Left colon (tissue), 2 donors: ENCODE measurements around the gene RAI14. TPM values are rescaled to one million over a fixed set of nuclear protein-coding genes. Genes with fewer than 3 reads are reported as not detected.
A peak's percentile ranks its signal among the peaks of the same experiment; 100 is the strongest.

Source experiments
- ATAC-seq: fragments of 200-7000 bp; cut with Tn5 transposase; one replicate; pipeline ENCODE4 v1.9.1; 2020; ENCODE audit warnings: mild to moderate bottlenecking, moderate library complexity
- DNase-seq, 2 donors: peaks; one replicate each; pipeline ENCODE4 v3.0.0-alpha.2; 2020
- intact Hi-C, 2 donors: fragments of 100-400 bp; cut with DNase I in 1 of 2; cut with micrococcal nuclease in 1 of 2; formaldehyde crosslinking; loops; one replicate each; pipeline versions ENCODE4 v1.11.2 to v1.14.0; 2022; cut with DNase I, micrococcal nuclease
- total RNA-seq, 2 donors: library from RNA; stranded (reverse); fragmentation: NEBNext Ultra II Directional; extraction: Animal tissue kit (Norgen Biotek cat#: 25700); gene quantifications; one replicate each; pipeline ENCODE4 v1.2.1, GENCODE V29; 2021
- donor health status: DM: no; HTN: no; CAD: no.
- donor health status: DM: yes; HTN: yes; CAD: no.

RAI14 gene
- total RNA-seq, 2 donors from 2014 or later, result 11.3 to 32.2 TPM

DNA sequence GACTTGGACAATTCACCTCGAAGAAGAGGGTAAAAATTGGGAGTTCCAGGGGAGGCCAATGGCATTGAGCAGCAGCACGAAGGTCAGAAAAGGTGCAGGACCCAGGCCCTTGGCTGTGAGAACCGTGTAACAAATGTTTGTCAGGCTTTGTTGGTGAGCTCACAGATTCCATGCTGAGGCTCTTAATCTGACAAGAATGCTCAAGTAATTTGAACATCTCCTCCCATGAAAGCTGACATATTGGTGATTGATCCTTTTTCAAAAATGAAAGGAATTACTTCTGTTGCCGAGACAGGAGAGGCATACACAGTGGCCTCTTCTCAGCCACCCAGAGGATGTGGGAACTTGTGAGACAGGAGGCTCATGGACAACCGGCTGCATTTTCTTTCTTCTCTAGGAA lies 11.6 kb downstream of the RAI14 start:
- ATAC-seq (no peak), DNase-seq (no peak)
- intact Hi-C loops, result no loop called here

DNA sequence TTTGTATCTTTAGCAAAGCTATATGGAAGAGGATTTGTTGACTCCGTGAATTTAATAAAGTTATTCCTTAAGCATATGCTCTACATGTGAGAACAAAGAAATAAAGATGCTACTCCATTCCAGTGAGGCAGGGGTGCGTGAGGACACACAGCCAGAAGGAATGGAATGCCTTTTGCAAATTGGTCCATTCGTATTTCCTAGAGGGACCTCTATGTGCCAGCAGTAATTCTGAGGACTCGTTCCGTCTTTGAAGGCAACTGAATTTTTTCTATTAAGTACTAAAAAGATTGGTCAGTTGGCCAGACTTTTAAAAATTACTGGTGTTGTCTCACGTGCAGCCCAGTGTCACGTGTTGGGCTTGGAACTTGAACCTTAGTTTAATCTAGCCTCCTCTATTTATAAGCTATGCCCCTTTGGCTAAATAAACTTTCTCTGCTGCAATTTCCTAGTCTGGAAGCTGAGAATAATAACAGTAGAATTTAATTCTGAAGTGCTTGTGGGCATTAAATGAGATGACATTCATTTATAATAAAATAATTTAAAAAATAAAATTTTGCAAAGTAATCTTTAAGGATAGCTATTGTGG lies 13.9 kb downstream of the RAI14 start:
- intact Hi-C loops, result no loop called here
- DNase-seq (no peak), ATAC-seq (no peak)

DNA sequence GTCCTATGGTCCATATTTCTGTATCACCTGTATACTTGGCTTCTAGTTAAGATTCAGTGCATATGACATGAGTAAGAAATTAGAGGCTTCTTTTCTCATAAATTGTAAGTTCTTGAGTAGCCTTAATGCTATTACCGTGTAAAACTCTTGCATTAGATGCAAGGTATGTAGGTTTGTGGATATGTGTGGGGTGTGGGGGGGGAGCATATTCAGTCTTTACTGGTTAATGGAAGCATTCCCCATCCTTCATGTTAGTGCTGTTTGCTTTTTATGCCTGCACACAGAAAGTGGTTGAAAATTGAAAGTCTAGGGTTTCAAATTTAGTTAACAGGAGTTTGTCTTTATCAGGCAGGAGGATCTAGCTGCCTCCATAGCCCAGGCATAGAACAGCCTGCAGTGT lies 16.1 kb downstream of the RAI14 start:
- DNase-seq (no peak), ATAC-seq (no peak)
- intact Hi-C loops, result no loop called here

DNA sequence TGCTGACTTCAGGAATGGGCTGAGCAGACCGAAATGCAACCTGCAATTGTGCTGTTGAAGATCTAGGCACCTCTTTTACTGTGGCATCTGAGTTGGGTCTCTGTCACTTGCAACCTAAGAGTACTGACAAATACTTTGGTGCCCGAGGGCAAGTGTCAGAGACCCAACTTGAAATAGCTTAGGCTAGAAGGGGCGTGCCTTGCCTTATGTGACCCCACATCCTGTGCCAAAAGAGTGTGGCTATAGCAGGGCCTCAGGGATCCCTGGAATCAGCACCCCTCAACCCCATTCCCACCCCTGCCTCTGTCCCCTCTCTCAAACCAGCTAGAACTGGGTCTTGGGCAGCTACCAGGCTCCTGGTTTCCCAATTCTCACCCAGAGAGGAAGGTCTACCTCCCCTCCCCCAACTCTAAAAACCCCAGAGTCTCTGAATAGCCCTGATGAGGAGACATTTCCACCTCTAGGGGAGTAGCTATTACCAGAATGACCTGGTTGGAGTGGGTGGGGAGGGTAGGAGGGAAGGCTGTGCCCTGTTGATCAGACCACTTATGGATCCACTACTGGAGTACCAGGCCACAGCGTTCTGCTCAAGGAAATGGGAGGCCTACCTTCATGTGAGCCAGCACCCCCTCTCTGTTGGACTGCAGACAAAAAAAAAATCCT lies 17.5 kb downstream of the RAI14 start:
- ATAC-seq, result no peak
- intact Hi-C loops, result no loop called here
- DNase-seq, result no peak

DNA sequence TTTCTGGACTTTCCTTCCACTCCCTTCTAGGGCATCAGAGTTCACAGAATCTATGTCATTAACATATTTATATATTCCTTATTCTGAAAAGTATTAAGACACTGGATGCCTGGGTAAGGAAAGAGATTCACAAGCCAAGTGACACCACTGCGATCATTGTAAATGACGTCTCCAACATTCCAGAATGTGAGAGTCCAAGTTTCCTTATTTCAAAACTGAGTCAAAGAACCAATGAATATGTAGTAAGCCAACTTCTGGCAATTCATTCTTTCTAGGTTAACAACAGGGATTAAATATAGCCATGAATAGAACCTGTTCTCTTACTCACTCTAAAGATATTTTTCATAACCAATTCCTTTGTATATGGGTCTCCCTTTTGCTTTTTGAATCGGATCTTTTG lies 18.1 kb downstream of the RAI14 start:
- DNase-seq, result no peak
- ATAC-seq, result no peak
- intact Hi-C loops, result no loop called here

DNA sequence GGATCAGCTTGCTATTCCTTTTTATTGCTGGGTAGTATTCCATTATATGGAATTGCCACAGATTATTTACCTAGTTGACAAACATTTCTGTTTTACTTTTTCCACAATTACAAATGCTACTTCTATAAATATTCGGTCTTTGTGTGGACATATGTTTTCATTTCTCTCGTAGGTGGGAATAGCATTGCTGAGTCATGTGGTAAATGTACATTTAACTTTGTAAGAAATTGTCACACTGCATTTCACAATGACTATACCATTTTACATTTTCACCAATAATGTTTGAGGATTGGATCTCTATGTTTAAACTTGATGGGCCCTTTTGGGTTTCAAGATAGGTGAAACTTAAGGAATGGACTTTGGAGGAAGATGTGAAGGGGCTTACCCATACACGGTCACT lies 19.7 kb downstream of the RAI14 start:
- no peak for ATAC-seq
- intact Hi-C loops, result no loop called here
- no peak for DNase-seq

DNA sequence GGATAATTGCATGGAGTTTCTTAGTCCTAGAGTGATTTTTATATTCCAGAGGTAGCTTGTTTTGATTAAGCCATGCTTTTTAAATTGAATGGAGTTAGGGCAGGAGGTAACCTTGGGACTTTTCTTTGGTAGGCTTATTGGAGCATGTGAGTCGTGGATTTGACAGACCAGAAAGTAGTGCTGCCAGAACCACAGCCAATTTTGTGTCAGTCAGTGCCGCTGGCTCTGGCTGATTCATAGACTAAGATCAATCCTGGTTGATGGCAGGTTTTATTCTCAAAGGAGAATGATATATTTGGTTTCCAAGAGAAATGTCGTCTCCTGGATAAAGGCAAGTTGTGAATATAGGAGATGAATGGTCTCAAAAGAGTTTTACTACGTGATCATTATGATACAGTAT lies 20.3 kb downstream of the RAI14 start:
- ATAC-seq (no peak), DNase-seq (no peak)
- intact Hi-C loops, result no loop called here

DNA sequence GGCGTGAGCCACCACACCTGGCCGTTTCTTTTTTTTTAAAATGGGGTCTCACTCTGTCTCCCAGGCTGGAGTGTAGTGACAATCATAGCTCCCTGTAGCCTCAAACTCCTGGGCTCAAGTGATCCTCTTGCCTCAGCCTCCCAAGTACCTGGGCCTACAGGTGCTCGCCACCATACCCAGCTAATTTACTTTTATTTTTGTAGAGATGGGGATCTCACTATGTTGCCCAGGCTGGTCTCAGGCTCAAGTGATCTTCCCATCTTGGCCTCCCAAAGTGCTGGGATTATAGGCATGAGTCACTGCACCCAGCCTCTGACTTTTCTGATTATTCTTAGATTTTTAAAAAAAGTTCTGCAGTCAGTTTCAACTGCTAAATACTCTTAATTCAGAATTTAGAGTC lies 21.3 kb downstream of the RAI14 start:
- no peak for ATAC-seq
- no peak for DNase-seq
- intact Hi-C loops, result no loop called here

DNA sequence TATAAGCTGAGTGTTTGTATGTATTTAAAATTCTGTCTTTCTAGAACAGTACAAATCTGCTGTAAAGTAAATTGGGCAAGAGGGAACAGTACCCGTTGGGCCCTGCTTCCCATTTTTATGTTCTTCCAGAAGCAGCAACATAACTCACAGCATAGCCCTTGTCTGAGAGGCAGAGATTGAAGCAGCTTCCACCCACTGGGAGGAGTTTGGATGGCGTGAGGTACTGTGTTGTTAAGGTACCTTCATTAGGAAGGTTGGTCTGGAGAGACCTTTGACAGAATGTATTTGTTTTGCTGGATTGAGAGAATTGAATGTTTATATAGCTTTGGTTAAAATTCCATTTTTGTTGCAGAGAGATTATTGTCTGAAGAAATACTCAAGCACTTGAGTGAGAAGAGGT lies 24.8 kb downstream of the RAI14 start:
- intact Hi-C loops, result no loop called here
- ATAC-seq, result no peak
- no peak for DNase-seq

DNA sequence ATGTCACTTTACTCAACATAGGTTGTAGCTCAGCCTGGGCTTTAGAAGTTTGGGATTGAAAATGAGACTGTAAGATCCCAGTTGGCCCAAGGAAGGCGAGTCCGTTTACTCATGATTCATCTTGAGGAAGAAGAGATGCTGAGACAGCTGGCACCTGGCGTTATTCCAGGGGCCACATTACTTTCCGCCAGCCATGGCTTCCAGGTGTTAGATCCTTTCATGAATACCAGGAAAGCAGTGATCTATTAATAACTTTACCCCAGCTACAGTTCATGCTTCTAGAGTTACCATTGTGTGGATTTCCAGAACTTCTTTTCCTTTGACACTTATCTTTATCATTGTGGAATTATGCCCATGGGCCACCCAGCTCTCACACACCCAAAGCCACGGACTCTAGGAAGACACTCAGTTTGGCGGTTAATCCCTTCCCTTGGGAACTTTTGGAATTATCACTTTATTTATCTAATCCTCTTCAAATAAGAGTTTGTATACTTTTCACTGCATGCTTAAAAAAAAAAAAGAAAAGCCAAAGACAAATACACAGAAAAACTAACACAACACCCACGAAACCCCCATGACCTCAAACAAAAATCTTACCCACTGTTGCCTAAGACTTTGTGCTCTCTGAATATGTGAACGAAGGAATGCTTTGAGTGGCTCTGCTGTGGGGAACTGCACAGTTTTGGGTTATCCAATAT lies 26.9 kb downstream of the RAI14 start:
- DNase-seq (peak in 1 of 2 donors; percentile 35), ATAC-seq (no peak)
- intact Hi-C loops, result no loop called here

DNA sequence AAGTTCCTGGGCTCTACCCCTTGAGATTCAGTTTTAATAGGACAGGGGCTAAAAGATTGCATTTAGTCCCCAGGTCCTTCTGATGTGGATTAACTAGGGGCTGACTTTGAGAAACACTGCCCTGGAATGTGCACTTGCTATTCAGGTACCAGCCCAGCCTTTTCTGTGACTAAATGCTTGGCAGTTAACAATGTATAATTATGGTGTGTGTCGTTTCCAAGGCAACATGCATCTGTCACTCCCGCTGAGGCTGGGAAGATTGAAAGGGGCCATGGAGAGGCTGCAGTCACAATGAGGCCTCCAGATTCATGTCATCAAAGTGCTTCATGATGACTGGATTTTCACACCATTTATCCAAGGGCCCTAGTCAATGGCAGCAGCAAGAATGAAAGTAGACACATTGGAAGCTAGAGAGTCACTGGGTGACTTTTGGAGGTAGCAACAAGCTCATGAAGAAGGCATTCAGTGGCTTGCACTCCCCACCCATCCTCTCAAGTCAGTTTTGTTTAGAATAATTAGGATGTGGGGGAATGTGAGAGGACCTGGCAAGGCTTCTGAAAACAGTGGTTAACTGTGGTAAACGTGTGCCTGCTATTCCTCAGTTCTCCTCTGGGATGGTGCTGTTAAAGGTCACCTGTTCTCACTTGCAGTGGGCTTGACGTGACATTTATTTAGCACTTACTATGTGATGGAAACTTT lies 28.3 kb downstream of the RAI14 start:
- intact Hi-C loops, result no loop called here
- no peak for DNase-seq
- no peak for ATAC-seq

DNA sequence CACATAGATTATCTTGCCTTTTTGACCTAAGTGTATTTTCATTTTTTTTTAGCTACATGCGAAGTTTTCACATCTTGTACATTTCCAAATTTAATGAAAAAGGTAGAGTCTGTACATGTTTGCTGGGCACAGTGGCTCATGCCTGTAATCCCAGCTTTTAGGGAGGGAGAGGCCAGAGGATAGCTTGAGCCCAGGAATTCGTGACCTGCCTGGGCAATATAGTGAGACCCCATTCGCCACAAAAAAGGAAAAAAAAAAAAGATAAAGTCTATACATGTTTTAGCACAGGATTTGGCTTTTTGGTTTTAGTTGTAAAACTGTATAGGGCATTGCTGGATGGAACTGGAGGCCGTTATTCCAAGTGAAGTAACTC lies 28.8 kb downstream of the RAI14 start:
- DNase-seq (no peak), ATAC-seq (no peak)
- intact Hi-C loops, result no loop called here

DNA sequence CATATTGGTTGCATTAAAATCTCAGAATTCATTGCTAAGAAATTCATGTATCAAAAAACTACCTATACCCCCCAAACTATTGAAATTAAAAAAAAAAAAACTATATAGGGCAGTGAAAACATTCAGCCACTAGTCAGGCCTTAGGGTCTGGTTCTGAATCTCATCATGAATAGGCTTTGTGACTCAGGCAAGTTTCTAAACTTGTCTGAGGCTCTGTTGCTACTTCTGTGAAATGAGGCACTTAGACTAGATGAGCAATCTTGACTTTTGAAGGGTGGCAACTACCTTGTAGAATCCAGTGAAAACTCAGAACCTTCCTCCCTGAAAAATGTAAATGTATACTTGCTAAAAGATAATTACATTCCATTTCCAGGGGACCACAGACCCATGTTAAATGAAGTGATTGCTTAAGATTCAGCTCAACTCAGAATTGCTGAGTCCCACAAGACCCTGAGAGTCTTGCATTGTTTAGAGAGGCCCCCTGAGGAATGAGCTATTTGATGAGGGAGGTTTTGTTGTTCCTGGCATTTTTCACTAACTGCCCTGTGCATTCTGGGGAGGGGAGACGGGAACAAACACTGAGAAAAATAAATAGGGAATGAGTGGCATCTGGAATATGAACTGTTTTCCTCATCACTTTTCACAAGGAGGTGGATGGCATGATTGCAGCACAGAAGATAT lies 29.5 kb downstream of the RAI14 start:
- intact Hi-C loops, result no loop called here
- DNase-seq, result no peak

DNA sequence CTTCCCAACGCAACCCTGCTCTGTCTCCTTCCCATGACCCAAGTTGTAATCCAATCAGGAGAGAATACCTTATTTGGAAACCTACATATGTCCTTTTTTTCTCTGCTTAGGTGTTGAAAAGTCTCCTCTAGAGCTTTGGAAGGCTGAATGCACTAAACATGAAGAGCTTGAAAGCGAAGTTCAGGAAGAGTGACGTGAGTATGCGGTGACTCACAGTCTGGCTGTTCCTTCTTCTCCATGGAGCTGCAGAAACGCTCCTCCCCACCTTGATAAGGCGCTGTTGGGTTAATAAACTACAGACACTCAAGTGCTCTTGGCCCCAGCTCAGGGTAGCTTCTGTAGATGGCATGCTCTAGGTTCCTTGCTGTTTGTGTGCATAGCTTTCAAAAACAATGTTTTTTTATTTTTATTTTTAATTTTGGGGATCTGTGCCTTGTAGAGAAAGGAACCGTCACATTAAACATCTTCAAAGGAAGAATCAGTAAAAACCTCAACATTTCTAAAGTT lies 30.7 kb downstream of the RAI14 start:
- ATAC-seq (peak; percentile 99), DNase-seq (peak; percentile 72 to 90)
- intact Hi-C loops, result no loop called here

More for the DNA sequence above, 29.5 kb downstream of the RAI14 start:
- ATAC-seq, result no peak

DNA sequence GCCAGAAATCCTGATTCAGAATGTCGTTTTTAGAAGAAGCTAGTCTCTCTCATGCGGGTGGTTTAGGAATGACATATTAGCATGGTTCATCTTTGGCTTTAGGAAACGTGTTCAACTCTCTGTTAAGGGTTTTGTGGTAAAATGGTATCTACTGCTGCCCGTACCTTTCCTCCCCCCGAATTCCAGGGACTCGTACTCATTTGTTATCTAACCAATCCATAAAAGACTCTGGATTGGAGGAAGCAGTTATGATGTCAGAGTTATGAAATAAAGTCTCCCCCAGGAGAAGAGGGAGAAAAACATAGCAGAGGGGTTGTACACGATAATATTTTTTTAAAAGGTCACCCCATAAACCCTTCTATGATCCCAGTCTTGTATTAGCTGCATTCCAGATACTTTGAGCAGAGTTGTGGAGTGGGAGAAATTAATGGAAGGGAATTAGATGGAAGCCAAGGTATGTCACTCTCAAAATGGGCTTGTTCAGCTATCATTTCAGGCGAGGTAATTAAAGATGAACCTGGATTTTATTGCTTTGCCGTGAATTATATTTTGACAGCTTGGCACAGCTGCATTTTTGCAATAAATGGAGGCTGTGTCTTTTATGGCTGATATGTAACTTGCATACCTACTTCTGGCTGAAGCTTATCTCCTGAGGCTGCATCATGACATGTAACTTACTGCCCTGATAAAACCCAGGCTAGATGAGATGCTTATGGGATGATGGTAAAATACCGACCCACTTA lies 31.3 kb downstream of the RAI14 start:
- DNase-seq, result no peak
- peak; percentile 71 for ATAC-seq
- intact Hi-C loops, result no loop called here

DNA sequence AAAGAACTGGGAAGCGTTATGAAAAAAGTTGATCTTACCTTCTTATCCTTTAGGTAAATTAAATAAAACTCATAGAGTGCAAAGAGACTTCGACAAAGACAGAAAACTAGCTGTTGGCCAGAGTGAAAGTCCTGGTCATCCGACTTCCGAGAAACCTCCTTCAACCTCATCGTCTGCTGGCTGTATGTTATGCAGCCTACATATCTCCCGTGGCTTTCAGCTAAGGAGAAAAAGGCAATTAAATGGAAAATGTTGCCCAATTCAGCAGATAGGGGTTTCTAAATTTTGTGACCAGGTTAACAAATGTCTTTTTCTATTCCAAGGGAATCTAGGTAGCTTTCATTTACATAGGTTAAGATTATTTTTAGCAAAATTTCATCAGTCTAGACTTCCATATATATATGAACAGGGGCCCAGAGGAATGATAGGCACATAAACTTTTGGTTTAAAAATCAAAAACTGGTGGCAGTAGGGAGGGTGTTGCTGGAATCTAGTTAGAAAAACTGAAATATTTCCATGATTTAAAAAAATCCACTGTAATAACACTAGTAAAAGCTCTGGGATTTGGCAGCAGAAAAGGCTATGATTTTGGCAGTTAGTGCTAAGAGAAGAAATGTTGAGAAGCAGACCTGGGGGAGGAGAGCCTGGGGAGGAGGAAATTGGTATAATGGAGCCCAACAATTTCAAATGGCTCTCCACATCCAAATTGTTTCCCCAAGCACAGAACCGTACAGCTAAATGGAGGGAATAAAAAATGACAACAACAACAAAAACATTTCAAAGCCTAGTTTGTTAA lies 32.1 kb downstream of the RAI14 start:
- no peak for DNase-seq

DNA sequence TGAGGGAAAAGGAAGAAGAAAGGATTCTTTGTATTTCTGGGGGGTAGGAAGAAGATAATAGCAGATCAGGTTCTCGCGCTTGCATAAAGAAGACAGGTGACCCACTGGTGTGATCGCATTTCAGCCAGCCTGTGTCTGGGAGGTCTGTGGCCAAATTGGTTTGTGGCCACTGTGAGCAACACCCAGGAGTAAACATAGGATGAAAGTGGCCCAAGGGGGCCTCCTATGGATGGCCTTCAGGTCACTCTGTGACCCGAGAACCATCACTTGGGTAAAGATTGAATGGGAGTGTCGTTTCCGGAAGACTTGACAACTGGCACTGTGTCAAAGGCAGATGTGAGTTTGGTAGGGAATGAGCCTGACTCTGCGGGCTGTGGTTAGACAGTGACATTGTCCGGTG lies 34.2 kb downstream of the RAI14 start:
- ATAC-seq (no peak), DNase-seq (no peak)
- intact Hi-C loops, result no loop called here

More for the DNA sequence above, 32.1 kb downstream of the RAI14 start:
- ATAC-seq, result no peak
- intact Hi-C loops, result no loop called here

DNA sequence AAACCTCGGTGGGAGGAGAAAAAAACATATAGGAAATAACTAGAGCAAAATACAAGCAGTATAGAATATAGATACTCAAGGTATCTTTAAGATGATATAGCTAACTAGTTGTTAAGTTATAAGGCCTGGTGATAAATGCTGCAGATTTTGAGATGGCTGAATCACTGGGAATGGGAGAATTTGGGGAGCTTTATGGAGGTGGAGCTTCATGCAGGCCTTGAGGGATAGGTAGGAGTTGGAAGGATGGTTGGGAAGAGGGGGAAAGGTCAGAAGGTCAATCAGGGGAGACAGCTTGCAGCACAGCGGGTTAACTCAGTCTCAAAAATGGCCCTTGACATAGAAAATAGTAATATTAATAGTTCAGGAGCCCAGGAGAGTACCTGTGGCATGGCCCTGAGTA lies 34.8 kb downstream of the RAI14 start:
- intact Hi-C loops, result no loop called here
- ATAC-seq (no peak), DNase-seq (no peak)
